Parathyroid adenoma (tissue), 2 donors: ENCODE measurements around the gene PPIG.
"Not testable (repeated sequence)": the region's sequence is repeated elsewhere in the genome, so short reads cannot be mapped to it uniquely, and the experiment has no call there.

Experiments used
- H2AFZ ChIP-seq: fragments of 300-600 bp; sonication (generic); one replicate; pipeline ENCODE4 v1.7.0; 2017; ENCODE audit warnings: antibody characterized with exemption, mild to moderate bottlenecking
- H3K27ac ChIP-seq: fragments of 300-600 bp; sonication (generic); one replicate; pipeline ENCODE4 v1.7.0; 2017
- H3K27me3 ChIP-seq: fragments of 300-600 bp; sonication (generic); one replicate; pipeline ENCODE4 v1.7.0; 2017; ENCODE audit warnings: low read length; ENCODE audit not compliant: control insufficient read depth, insufficient read depth
- H3K36me3 ChIP-seq: fragments of 300-600 bp; sonication (generic); one replicate; pipeline ENCODE4 v1.7.0; 2017; ENCODE audit warnings: low read length; ENCODE audit not compliant: control insufficient read depth, insufficient read depth
- H3K4me1 ChIP-seq: fragments of 300-600 bp; sonication (generic); one replicate; pipeline ENCODE4 v1.7.0; 2017; ENCODE audit warnings: control low read depth
- H3K4me2 ChIP-seq: fragments of 300-600 bp; sonication (generic); one replicate; pipeline ENCODE4 v1.7.0; 2017; ENCODE audit warnings: low read length
- H3K4me3 ChIP-seq: fragments of 300-600 bp; sonication (generic); one replicate; pipeline ENCODE4 v1.7.0; 2017; ENCODE audit warnings: low read depth, low read length
- H3K79me2 ChIP-seq: fragments of 300-600 bp; sonication (generic); one replicate; pipeline ENCODE4 v1.7.0; 2017; ENCODE audit warnings: control low read depth
- H3K9ac ChIP-seq: fragments of 300-600 bp; sonication (generic); one replicate; pipeline ENCODE4 v1.7.0; 2017; ENCODE audit warnings: mild to moderate bottlenecking
- H3K9me3 ChIP-seq: fragments of 300-600 bp; sonication (generic); one replicate; pipeline ENCODE4 v1.7.0; 2017; ENCODE audit warnings: low read length; ENCODE audit not compliant: control insufficient read depth
- CTCF ChIP-seq: fragments of 300-600 bp; sonication (generic); IDR thresholded peaks from one replicate; pipeline ENCODE4 v1.7.0; 2017; ENCODE audit warnings: antibody characterized with exemption, mild to moderate bottlenecking
- donor health status: primary hyperparathyroidism.

Gene PPIG

GRCh38 chr2:169561364-169561763 is 22.8 kb upstream of the PPIG start:
- Histone ChIP-seq H3K4me3 (no peak overlapping the region), H3K79me2 (no peaks in the 10 kb centered on the region), H3K36me3 (no peaks in the 10 kb centered on the region), H3K9ac (no peak overlapping the region), H3K9me3 (no peaks in the 10 kb centered on the region), H3K4me1 (no peaks in the 10 kb centered on the region), H3K27me3 (no peaks in the 10 kb centered on the region), H3K27ac (no peak overlapping the region), H3K4me2 (no peak overlapping the region), H2AFZ (no peak overlapping the region)
- TF ChIP-seq CTCF = no peak

GRCh38 chr2:169562084-169562483 is 22.1 kb upstream of the PPIG start:
- not testable (repeated sequence) for H3K79me2 ChIP-seq

GRCh38 chr2:169562519-169562918 is 21.6 kb upstream of the PPIG start:
- no peaks in the 10 kb centered on the region for H3K9me3 ChIP-seq
- no peaks in the 10 kb centered on the region for H3K27me3 ChIP-seq
- no peak overlapping the region for H3K4me3 ChIP-seq
- H2AFZ ChIP-seq = no peak overlapping the region
- H3K27ac ChIP-seq = no peak overlapping the region
- TF ChIP-seq CTCF = no peak
- H3K4me2 ChIP-seq = no peak overlapping the region
- H3K36me3 ChIP-seq = no peaks in the 10 kb centered on the region
- no peak overlapping the region for H3K9ac ChIP-seq
- H3K79me2 ChIP-seq = no peaks in the 10 kb centered on the region
- H3K4me1 ChIP-seq = no peaks in the 10 kb centered on the region

More at GRCh38 chr2:169562084-169562483, 22.1 kb upstream of the PPIG start:
- H3K4me3 ChIP-seq, H3K4me2 ChIP-seq, H3K27ac ChIP-seq, H3K9ac ChIP-seq, H3K27me3 ChIP-seq, H2AFZ ChIP-seq, H3K36me3 ChIP-seq, H3K4me1 ChIP-seq, H3K9me3 ChIP-seq: not testable (repeated sequence)

GRCh38 chr2:169565686-169566085 is 18.5 kb upstream of the PPIG start:
- Histone ChIP-seq H3K4me3 (no peak overlapping the region), H2AFZ (no peak overlapping the region), H3K79me2 (no peaks in the 10 kb centered on the region), H3K36me3 (no peaks in the 10 kb centered on the region), H3K27me3 (no peaks in the 10 kb centered on the region), H3K4me1 (no peaks in the 10 kb centered on the region), H3K9ac (no peak overlapping the region), H3K9me3 (no peaks in the 10 kb centered on the region), H3K4me2 (no peak overlapping the region), H3K27ac (no peak overlapping the region)
- TF ChIP-seq CTCF = no peak

GRCh38 chr2:169569948-169570347 is 14.2 kb upstream of the PPIG start:
- peaks cover 10% of the 10 kb centered on the region for H3K79me2 ChIP-seq
- H3K9me3 ChIP-seq = no peaks in the 10 kb centered on the region
- H3K27me3 ChIP-seq = no peaks in the 10 kb centered on the region
- H3K27ac ChIP-seq = no peak overlapping the region
- H3K4me2 ChIP-seq = no peak overlapping the region
- H3K4me3 ChIP-seq = no peak overlapping the region
- H3K36me3 ChIP-seq = no peaks in the 10 kb centered on the region
- no peak overlapping the region for H3K9ac ChIP-seq
- no peaks in the 10 kb centered on the region for H3K4me1 ChIP-seq
- TF ChIP-seq CTCF = no peak
- no peak overlapping the region for H2AFZ ChIP-seq

- not testable (repeated sequence) for H3K9me3 ChIP-seq, H3K27me3 ChIP-seq, H3K4me2 ChIP-seq
Observed at GRCh38 chr2:169570752-169571151, 13.4 kb upstream of the PPIG start.

More at GRCh38 chr2:169570752-169571151, 13.4 kb upstream of the PPIG start:
- H3K36me3 ChIP-seq, H3K4me3 ChIP-seq, H3K79me2 ChIP-seq, H3K27ac ChIP-seq, H3K9ac ChIP-seq, H3K4me1 ChIP-seq, H2AFZ ChIP-seq: not testable (repeated sequence)
